IPS-18c (cell line): ENCODE measurements around the gene RPS6KA2.
"Not testable (repeated sequence)": the region's sequence is repeated elsewhere in the genome, so short reads cannot be mapped to it uniquely, and the experiment has no call there.

Source experiments
- H3K4me3 ChIP-seq: 2 replicates; pipeline ENCODE4 v1.7.0; 2013; ENCODE audit warnings: low read depth, mild to moderate bottlenecking, low read length, moderate library complexity; ENCODE audit not compliant: insufficient read depth
- H3K9me3 ChIP-seq: one replicate; pipeline ENCODE4 v1.6.1; 2013; ENCODE audit warnings: mild to moderate bottlenecking, low read length, moderate library complexity; ENCODE audit not compliant: control insufficient read depth, insufficient read depth

RPS6KA2 gene

DNA sequence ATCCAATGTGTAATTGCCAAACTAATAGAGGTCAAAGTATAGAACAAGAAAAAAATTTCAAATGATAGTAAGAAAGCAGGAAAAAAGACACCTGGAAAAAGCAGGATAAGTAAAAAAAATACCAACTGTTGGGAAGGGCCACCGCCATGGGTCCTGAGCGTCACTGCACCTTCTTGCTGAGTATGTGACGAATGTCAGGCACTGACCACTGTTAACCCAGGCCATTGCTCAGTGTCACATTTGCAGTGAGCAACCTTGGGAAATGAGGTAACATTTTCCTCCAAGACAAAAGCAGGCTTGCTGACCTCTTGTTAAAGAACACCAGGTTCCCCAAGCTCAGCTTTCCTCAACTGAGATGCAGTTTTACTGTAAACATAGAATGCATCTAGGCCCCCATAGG is 15.6 kb upstream of the RPS6KA2 start:
- Histone ChIP-seq H3K9me3 (no peaks in the 10 kb centered on the region), H3K4me3 (no peak overlapping the region)

DNA sequence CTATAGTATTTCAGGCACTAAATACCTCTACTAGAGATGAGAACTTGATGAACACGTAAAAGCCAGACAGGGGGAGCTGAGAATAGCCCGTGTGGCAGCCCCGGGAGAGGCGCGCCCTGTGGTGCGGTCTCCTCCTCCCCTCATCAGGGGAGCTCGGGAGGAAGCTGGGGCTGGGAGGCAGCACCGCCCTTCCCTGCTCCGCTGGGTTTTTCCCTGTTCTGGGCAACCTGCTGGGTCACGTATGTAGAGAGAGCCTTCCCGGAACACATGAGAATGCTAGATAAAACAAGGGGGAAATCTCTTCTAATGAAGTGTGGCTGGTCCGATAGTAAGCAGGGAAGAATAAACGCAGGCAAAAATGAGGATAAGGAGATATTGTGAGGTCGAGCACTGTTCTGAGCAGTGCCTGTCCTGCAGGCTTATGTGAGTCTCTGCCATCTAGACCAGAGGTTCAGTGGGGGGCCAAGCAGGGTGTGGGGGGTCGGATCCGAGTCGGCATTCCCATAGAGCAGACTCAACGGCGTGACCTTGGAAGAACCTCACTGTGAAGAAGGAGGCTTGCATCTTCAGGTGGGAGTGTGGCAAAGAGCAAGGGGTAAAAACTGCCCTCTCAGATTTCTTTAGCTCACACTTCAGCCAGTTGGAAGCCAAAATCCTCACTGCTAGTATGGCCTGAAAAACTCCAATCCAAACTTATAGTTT is 13.4 kb upstream of the RPS6KA2 start:
- H3K4me3 ChIP-seq: peak overlapping the region; percentile 4; the same call in 1 of the 2 replicates

DNA sequence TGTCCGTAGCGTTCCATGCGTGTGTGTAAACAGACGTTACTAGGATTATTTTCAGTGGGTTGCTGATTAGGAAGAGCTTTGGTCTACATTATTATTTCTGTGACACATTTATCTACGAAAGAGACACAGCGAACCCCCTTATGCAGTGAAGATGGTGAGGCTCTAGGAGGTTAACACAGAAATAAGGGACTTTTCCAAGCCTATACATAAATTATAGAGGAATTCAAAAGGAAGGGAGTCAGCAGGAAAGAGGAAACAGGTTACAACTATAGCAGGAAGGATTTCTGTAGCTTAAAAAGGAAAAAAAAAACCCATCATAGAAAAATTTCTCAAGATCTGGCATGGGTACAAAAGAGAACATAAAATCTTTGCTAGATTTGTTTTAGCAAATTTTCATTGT is 12.9 kb upstream of the RPS6KA2 start:
- H3K4me3 ChIP-seq: no peak overlapping the region
- no peaks in the 10 kb centered on the region for H3K9me3 ChIP-seq

More for the DNA sequence above, 13.4 kb upstream of the RPS6KA2 start:
- no peaks in the 10 kb centered on the region for H3K9me3 ChIP-seq

DNA sequence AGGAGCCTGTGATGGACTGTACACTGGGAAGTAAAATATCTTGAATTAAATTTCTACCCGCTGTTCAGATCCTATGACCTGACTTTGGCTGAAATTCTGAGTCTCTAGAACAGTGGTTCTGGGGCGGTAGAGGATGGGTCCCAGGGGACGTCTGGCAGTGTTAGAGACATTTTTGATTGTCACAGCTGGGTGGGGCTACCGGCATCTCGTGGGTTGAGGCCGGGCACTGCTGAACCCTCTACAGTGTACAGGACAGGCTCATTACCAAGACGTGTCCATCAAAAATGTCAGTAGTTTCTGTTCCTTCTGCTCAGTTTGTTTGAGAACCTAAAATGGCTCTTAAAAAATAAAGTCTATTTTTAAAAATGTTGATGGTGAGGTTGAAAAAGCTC is 11.5 kb upstream of the RPS6KA2 start:
- no peak overlapping the region for H3K4me3 ChIP-seq
- no peaks in the 10 kb centered on the region for H3K9me3 ChIP-seq

DNA sequence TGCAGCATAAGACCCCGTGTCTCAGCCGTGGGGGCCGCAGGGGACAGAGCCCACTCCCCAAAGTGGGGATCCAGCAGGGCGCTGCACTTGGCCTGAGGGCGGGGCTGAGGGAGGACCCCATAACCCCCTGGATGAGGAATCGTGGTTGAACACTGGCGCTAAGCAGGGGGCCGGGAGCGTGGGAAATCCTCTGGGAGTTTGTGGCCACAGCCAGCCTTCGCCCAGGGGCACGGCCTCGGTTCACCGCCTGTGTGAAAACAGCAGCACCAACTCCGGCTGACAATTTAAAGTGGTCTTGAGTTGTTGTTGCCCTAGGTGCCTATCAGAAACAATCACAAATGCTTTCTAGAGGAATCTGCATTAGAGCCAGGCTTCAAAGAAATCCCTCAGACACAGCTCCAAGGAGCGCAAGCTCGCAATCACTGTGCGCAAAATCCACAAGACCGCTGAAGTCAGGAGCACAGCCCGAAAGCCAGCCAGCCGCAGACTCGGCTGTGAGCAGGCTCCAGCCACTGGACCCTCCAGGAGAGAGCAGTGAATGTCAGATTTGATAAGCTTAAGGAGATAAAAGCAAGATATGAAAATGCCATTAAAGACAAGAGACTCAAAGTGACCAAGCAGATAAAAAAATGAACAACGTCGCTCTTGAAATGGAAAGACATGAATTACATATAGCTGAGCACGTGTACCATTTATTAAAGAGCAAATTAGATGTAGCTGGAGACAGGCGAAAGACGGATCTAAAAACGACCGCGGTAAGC is 10.9 kb upstream of the RPS6KA2 start:
- no peaks in the 10 kb centered on the region for H3K9me3 ChIP-seq
- H3K4me3 ChIP-seq: no peak overlapping the region

DNA sequence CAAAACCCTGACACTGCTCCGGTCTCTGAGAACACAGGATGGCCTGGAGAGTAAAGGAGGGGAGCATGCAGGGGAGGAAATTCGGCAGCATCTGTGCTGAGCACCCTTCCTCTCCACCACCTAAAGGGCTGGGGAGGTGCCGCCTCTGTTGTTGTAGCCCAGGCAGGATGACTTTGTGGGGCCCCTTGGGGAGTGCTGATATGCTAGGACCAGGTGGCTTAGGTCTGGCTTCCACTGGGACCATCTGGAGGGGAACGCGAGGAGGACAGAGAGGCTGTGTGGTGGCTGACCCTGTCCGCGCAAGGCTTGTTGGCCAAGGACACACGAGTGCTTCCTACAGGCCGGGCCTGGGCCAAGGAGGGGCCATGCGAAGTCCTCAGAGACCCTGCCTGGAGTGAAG is 9.9 kb upstream of the RPS6KA2 start:
- Histone ChIP-seq H3K9me3 (no peaks in the 10 kb centered on the region), H3K4me3 (no peak overlapping the region)

DNA sequence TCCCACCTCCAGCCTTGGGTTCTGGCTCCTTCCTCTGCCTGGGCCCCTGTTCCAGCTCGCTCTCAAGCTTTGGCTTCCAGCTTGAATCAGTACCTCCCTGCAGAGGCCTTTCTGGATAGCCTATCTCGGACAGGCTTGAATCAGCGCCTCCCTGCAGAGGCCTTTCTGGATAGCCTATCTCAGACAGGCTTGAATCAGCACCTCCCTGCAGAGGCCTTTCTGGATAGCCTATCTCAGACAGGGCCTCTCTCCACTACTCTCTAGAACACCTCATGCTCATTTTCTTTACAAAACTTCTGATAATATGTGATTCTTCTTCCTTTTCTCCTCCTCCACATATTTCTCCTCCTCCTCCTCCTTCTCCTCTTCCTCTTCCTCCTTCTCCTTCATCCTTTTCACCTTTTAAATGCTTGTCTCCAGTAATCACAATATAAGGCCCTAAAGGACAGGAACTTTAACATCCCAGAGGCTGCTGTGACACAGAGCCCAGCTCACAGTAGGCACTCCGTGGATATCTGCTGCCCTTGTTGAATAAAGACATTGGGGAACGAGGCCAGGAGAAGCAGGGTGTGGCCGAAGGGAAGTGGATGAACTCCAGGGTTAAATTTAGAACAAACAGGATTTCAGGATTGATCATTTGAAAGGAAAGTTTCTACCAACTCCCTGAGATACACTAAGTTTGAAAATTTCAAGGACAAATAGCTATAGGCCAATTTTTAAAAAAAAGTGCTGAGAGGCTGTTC is 9.3 kb upstream of the RPS6KA2 start:
- Histone ChIP-seq H3K9me3 (no peaks in the 10 kb centered on the region), H3K4me3 (no peak overlapping the region)

DNA sequence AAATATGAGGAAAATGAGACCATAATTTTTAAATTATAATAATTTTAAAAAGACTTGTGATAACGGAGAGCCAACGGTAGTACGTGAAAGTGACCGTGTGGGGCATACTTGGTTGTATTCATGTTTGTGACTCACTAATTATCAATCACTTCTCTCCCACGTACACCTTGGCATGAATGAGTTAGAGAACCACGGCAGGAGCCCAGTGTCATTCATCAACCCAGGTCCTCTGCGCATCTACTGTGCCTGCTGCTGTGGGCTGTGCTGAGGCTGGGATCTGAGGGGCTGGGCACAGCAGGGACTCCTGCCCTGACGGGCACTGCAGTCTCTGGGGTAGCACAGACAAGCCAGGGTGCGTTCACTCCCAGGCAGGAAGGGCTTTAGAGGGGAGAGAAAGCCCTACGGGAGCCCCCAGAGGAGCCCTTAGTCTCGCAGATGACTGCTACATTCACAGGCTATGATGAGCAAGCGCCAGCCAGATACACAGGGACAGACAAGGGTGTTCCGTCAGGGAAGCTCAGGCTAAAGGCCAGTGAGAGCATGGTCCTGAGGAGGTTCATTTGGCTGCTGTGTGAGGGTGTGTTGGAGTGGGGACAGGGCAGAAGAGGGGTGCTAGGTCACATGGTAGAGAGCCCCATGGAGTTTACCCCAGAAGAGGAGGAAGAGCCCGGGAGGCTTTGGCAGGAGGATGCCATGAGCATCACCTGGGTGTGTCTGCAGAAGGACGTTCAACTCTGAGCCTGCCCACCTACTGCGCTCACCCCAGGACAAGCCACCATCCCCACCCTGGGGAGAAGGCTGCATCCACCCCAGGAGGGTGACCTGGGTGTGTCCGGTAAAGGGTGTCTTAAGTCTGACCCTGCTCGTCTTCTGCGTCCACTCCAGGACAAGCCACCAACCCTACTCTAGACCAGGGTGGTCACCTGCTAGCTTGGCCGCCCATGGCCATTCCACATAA is 8.2 kb upstream of the RPS6KA2 start:
- Histone ChIP-seq H3K9me3 (no peaks in the 10 kb centered on the region), H3K4me3 (no peak overlapping the region)

DNA sequence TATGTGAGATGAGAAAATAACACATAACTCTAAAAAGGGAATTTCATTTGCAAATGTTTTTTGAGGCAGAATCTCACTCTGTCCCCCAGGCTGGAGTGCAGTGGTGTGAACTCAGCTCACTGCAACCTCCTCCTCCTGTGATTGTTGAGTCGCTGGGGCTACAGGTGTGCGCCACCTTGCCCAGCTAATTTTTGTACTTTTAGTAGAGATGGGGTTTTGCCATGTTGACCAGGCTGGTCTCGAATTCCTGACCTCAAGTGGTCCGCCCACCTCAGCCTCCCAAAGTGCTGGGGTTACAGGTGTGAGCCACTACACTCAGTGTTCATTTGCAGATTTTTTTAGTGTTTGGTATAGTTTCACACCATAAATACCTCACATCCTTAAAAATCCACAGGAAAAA is 7.5 kb upstream of the RPS6KA2 start:
- not testable (repeated sequence) for H3K4me3 ChIP-seq, H3K9me3 ChIP-seq

DNA sequence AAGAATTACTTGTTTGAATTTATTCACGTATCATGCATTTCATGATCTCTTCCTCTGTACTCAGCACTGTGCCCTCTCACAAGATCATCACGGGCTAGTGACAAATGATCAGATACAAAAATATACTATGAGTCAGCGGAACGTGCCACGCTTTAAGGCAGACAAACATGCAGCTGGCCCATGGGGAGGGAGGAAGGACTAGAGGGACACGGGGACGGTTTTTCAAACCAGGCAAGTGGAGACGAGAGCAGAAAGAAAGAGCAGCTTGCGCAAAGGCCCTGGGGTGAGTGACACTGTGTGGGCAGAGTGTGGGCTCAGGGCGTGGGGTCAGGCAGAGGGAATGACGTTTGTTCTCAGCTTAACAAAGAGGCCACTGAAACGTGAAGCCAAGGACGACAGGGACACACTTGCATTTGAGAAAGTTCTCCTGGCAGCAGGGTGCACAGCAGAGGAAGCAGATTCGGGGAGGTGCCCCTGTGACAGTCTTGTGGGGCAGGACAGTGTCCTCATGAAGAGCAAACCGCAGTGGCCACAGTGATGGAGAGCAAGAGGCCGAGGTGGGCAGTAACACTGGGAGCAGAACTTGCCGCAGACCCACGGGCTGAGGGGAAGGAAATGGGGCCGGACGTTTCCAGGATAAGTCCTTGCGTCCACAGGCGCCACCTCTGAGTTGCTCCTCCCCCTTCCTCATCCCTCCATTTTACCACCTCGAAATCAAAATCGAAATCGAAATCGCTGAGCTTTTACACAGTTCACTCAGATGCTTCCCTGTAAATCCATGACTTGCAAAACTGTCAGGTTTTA is 6.9 kb upstream of the RPS6KA2 start:
- Histone ChIP-seq H3K4me3 (no peak overlapping the region), H3K9me3 (no peaks in the 10 kb centered on the region)

DNA sequence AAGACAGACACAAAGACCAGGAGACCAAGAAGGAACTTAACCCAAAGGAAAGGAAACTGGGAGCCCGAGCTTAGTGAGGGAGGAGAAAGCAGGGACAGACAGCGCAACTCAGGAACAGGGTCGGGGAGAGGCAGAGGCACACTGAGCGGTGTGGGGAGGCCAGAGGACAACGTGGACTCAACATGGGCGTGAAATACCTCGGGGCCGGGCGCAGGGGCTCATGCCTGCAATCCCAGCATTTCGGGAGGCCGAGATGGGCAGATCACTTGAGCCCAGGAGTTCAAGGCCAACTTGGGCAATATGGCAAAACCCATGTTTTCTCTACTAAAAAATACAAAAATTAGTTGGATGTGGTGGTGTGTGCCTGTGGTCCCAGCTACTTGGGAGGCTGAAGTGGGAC is 5.7 kb upstream of the RPS6KA2 start:
- Histone ChIP-seq H3K9me3 (no peaks in the 10 kb centered on the region), H3K4me3 (no peak overlapping the region)

DNA sequence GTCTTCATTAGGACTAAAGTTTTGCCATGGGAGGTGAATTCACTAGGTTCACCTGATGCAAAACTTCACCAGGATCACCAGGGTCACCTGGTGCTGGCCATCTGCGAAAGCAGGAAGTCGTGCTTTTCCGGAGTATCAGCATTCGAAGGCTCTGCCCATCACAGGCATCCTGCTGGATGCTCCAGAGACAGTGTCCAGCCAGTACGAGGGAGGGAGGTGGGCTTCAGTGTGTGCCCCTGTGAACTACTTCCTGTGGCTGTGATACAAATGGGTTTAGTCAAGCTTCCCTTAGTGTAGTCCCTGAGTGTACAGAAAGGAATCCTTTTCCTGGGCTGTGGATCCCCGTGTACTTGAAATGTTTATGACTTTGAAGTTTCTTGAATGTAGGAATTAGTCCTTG is 3.4 kb upstream of the RPS6KA2 start:
- H3K9me3 ChIP-seq: no peaks in the 10 kb centered on the region
- H3K4me3 ChIP-seq: no peak overlapping the region

DNA sequence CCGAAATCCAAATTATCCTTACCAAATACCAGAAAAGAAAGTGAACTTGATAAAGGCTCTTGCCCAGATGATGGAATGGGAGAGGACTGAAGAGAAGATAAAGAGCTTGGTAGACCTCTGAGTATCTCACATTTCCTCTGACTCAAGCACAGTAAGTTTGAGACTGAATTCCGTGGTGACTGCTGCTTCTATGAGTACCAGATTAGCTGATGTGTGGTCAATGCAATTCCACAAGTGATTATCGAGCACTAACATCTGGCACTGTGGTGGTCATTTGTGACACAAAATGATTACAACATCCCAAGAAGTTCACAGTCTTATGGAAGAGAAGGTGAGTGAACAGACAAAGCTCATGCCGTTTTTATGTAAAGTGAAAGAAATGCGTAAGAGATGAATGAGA is 2.6 kb upstream of the RPS6KA2 start:
- Histone ChIP-seq H3K4me3 (no peak overlapping the region), H3K9me3 (no peaks in the 10 kb centered on the region)

DNA sequence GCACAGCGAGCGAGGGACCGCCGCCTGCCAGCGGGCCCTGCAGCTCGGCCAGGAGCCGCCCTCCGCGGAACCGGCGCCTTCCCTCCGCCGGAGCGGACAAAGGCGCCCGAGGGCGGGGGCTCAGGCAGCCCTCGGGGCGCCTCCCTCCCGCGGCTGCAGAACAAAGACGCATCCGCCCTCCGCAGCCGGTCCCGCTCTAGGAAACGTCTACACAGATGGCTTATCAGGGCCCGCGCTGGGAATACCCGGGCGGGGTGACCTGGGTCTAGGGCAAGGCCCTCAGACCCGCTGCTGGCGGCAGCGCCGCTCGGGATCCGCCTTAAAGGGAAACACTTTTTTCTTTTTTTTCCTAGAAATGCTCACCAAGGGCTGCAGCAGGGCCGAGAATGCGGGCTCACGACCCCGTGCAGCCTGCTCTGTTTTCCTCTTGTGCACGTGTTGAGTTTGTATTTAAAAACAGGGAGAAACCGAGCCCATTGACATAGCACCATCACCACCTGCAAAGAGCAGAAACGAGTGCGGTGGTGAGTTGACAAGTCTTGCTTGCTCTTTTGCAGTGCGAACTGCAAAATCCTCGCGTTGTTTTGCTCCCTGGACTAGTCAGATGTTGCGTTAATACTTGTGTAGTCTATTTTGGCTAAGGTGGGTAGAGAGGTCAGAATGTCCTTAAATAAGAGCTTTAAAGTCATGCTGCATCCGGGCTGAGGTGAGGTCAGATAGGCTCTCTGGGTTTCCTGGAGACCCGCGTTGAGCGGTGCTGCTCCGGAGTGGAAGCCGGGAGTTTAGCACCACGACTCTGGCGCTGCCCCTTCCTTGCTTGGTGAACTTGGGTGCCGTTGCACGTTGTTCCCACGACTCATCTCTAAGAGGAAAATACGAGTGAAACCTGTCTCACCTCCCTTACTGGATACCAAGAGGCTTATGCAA is 1.1 kb upstream of the RPS6KA2 start:
- no peaks in the 10 kb centered on the region for H3K9me3 ChIP-seq

DNA sequence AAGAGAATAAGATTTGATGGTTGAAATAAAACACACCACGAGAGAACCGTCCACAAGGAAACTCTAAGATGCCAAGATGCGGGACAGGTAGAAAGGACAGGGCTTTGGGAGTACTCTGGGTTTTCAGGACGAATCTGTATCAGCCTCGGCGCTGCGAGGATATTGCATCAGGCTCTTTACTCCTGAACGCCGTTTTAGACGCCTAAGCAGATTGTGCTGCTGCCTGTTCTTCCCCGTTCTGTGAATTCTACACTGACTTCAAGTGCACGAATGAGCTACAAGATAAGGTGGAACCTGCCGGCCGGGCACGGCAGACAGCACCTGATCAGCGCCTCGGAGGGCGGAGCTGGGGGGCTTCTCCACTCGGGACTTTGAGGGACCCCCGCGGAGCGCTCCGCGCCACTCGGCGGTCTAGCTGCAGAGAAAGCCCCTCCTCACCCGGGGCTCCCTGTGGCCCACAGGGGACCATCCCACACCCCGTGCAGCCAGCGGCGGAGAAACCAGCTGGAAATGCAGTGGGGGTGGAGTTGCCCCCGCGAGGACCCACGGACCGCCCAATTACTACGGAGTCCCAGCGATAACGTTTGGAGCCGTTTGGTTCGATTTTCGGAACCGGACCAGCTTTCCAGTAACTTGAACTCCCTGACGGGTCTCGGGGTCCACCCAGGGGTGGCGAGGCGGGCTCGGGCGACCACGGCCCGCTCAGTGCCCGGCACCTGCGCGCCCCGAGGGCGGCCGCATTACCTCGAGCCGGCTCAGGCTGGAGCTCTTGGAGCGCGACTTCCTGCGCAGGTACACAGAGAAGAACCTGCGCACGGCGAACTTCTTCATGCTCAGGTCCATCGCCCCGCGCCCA is 646 bp downstream of the RPS6KA2 start:
- Histone ChIP-seq H3K9me3 (no peaks in the 10 kb centered on the region), H3K4me3 (peak overlapping the region; percentile 87)

More for the DNA sequence above, 1.1 kb upstream of the RPS6KA2 start:
- peak overlapping the region; percentile 70 for H3K4me3 ChIP-seq
